Suprapubic skin (tissue), 3 donors: ENCODE results near the gene CACNA1A.

Source experiments
- EP300 ChIP-seq: sonication (generic); formaldehyde crosslinking; IDR thresholded peaks from one replicate; pipeline ENCODE4 v1.6.1; 2017; ENCODE audit warnings: antibody characterized with exemption
- POLR2A ChIP-seq, 2 donors: fragments of 450-650 bp; IDR thresholded peaks; one replicate each; pipeline ENCODE4 v1.6.1; 2017; ENCODE audit warnings: antibody characterized with exemption in 2 of 2, mild to moderate bottlenecking in 2 of 2, moderate library complexity in 2 of 2
- TF ChIP-seq, protein P1 (sequence below), 2 donors: fragments of 200-600 bp in 1 of 2; fragments of 450-650 bp in 1 of 2; sonication (generic) in 1 of 2; IDR thresholded peaks; one replicate each; pipeline ENCODE4 v1.5.1; 2016 to 2019; ENCODE audit warnings: antibody characterized with exemption in 2 of 2, mild to moderate bottlenecking in 1 of 2, moderate library complexity in 1 of 2

DNA sequence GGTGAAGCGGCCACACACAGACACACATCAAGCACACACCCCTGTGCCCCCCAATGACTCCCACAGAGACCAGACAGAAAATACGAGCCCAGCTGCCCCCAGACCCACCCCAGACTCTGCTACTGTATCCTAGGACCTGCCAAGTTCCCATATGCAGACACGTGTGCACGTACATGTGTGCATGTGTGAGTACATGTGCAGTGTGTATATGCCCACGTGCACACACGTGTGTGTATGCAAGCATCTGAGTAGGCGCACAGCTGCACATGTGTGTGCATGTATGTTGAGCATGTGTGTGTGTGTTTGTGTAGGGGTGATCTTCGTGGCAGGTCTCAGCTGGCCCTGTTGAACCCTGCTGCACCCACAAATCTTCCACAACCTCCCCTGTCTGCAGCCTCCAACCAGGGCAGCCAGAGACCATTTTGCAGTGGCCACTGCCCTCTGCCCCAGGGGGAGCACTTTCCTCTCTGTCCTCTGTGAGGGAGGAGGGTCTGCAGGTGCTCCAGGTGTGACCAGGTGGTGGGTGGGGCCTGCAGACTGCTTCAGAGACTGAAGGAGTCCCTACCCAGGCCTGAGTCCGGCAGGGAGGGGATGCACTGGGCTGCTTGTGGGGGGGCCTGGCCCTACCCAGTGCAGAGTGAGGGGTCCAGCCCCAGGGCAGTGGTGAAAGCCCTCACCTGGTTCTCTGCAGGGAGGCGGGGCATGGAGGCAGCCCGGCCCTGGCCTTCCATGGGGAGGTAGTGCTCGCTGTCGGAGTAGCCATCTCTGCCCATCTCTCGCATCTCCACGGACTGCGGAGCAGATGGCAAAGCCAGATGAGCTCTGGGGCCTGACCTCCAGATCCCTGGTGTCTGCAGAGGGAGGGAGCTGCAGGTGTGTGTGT is 294.6 kb downstream of the CACNA1A start:
- TF ChIP-seq EP300 (no peak), POLR2A (IDR thresholded peaks at IDR 0.05) (no peak)
- TF ChIP-seq, protein P1, sequence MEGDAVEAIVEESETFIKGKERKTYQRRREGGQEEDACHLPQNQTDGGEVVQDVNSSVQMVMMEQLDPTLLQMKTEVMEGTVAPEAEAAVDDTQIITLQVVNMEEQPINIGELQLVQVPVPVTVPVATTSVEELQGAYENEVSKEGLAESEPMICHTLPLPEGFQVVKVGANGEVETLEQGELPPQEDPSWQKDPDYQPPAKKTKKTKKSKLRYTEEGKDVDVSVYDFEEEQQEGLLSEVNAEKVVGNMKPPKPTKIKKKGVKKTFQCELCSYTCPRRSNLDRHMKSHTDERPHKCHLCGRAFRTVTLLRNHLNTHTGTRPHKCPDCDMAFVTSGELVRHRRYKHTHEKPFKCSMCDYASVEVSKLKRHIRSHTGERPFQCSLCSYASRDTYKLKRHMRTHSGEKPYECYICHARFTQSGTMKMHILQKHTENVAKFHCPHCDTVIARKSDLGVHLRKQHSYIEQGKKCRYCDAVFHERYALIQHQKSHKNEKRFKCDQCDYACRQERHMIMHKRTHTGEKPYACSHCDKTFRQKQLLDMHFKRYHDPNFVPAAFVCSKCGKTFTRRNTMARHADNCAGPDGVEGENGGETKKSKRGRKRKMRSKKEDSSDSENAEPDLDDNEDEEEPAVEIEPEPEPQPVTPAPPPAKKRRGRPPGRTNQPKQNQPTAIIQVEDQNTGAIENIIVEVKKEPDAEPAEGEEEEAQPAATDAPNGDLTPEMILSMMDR (IDR thresholded peaks at IDR 0.05) = no peak
